ENCODE measurements around the gene AKIRIN2. TPM values are rescaled to one million over a fixed set of nuclear protein-coding genes. Genes with fewer than 3 reads are reported as not detected.

AKIRIN2 gene
- polyA plus RNA-seq, 1 donor (not counting 4 experiments of a cell fraction or from before 2014, with no cell fraction given): 24.6 TPM

- no peak overlapping the region for H3K4me2 ChIP-seq (ENCODE audit: control insufficient read depth, extremely low read depth, insufficient read depth, low read depth, low read length)
- peaks cover 26% of the 10 kb centered on the region for H4K20me1 ChIP-seq (ENCODE audit: control insufficient read depth, extremely low read depth, insufficient read depth, low read length)
- peaks cover 90% of the 10 kb centered on the region for H3K79me2 ChIP-seq (ENCODE audit: control insufficient read depth, insufficient read depth, low read length)
- H3K27ac ChIP-seq (ENCODE audit: control insufficient read depth, insufficient read depth, low read length): no peak overlapping the region
- TF ChIP-seq, protein P1, sequence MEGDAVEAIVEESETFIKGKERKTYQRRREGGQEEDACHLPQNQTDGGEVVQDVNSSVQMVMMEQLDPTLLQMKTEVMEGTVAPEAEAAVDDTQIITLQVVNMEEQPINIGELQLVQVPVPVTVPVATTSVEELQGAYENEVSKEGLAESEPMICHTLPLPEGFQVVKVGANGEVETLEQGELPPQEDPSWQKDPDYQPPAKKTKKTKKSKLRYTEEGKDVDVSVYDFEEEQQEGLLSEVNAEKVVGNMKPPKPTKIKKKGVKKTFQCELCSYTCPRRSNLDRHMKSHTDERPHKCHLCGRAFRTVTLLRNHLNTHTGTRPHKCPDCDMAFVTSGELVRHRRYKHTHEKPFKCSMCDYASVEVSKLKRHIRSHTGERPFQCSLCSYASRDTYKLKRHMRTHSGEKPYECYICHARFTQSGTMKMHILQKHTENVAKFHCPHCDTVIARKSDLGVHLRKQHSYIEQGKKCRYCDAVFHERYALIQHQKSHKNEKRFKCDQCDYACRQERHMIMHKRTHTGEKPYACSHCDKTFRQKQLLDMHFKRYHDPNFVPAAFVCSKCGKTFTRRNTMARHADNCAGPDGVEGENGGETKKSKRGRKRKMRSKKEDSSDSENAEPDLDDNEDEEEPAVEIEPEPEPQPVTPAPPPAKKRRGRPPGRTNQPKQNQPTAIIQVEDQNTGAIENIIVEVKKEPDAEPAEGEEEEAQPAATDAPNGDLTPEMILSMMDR (optimal IDR thresholded peaks at IDR 0.05 in 1 of 3, IDR thresholded peaks at IDR 0.05 in 1 of 3, conservative IDR thresholded peaks at IDR 0.05 in 1 of 3; ENCODE audit: extremely low read depth in 1 of 3, insufficient read depth in 2 of 3, low read length in 3 of 3): no peak
- no peak for TF ChIP-seq EZH2 (IDR thresholded peaks at IDR 0.05; ENCODE audit: low read length)
- no peak overlapping the region for H2AFZ ChIP-seq (ENCODE audit: control insufficient read depth, low read length)
- FAIRE-seq (peak; percentile 5), DNase-seq (ENCODE audit: low read depth, low spot score) (no peak)
- H3K4me1 ChIP-seq (ENCODE audit: control insufficient read depth, extremely low read depth, insufficient read depth, low read length): peaks cover 6% of the 10 kb centered on the region
- peaks cover 0 to 3% of the 10 kb centered on the region in 2 experiments for H3K36me3 ChIP-seq (ENCODE audit: control insufficient read depth in 2 of 2, extremely low read depth in 1 of 2, insufficient read depth in 2 of 2, low read length in 2 of 2)
- no peak overlapping the region for H3K9ac ChIP-seq (ENCODE audit: control insufficient read depth, extremely low read depth, insufficient read depth, low read length)
- H3K9me3 ChIP-seq (ENCODE audit: control insufficient read depth, low read depth, low read length): no peaks in the 10 kb centered on the region
- dilution Hi-C loops (cut with MboI; ENCODE audit: extremely low pct_ligation_motif_present, low sequenced_read_pairs): no loop called here
- no peaks in the 10 kb centered on the region for H3K27me3 ChIP-seq (ENCODE audit: control insufficient read depth, extremely low read depth, insufficient read depth, low read length)
- no peak overlapping the region for H3K4me3 ChIP-seq (ENCODE audit: control insufficient read depth in 2 of 3, extremely low read depth in 1 of 3, insufficient read depth in 2 of 3, low read depth in 1 of 3, low read length in 3 of 3)
- peaks cover 2% of the 10 kb centered on the region for H3K9me1 ChIP-seq (ENCODE audit: control insufficient read depth, extremely low read depth, insufficient read depth, low read length)
Observed at GRCh38 chr6:87684895-87685654, 17.0 kb downstream of the AKIRIN2 start.

DNA sequence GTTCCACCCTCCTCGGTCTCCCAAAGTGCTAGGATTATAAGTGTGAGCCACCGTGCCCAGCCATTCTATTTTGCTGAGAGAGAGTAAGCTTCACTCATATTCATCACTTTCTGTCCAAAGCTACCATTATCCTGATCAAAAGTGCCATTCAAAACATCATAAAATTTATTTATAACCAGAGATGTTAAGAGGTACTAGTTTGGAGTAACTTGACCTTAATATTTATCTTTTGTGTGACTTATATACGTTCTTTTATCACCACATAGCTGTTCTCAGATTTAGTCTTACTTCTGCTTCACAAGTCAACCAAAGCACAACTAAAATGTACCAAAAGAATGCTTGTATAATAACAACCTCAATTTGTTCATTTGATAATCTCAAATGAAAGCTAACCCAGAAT lies 18.1 kb downstream of the AKIRIN2 start:
- H2AFZ ChIP-seq (ENCODE audit: control insufficient read depth, low read length): no peak overlapping the region
- H3K4me2 ChIP-seq (ENCODE audit: control insufficient read depth, extremely low read depth, insufficient read depth, low read depth, low read length): no peak overlapping the region
- H3K36me3 ChIP-seq (ENCODE audit: control insufficient read depth in 2 of 2, extremely low read depth in 1 of 2, insufficient read depth in 2 of 2, low read length in 2 of 2): peaks cover 0 to 3% of the 10 kb centered on the region in 2 experiments
- peaks cover 88% of the 10 kb centered on the region for H3K79me2 ChIP-seq (ENCODE audit: control insufficient read depth, insufficient read depth, low read length)
- DNase-seq (ENCODE audit: low read depth, low spot score) (no peak), FAIRE-seq (no peak)
- TF ChIP-seq EZH2 (IDR thresholded peaks at IDR 0.05; ENCODE audit: low read length): no peak
- TF ChIP-seq, protein P1 (optimal IDR thresholded peaks at IDR 0.05 in 1 of 3, IDR thresholded peaks at IDR 0.05 in 1 of 3, conservative IDR thresholded peaks at IDR 0.05 in 1 of 3; ENCODE audit: extremely low read depth in 1 of 3, insufficient read depth in 2 of 3, low read length in 3 of 3): no peak
- no peaks in the 10 kb centered on the region for H3K27me3 ChIP-seq (ENCODE audit: control insufficient read depth, extremely low read depth, insufficient read depth, low read length)
- H3K9me3 ChIP-seq (ENCODE audit: control insufficient read depth, low read depth, low read length): no peaks in the 10 kb centered on the region
- H3K9me1 ChIP-seq (ENCODE audit: control insufficient read depth, extremely low read depth, insufficient read depth, low read length): peaks cover 2% of the 10 kb centered on the region
- peaks cover 6% of the 10 kb centered on the region for H3K4me1 ChIP-seq (ENCODE audit: control insufficient read depth, extremely low read depth, insufficient read depth, low read length)
- no peak overlapping the region for H3K27ac ChIP-seq (ENCODE audit: control insufficient read depth, insufficient read depth, low read length)
- dilution Hi-C loops (cut with MboI; ENCODE audit: extremely low pct_ligation_motif_present, low sequenced_read_pairs): no loop called here
- H3K4me3 ChIP-seq (ENCODE audit: control insufficient read depth in 2 of 3, extremely low read depth in 1 of 3, insufficient read depth in 2 of 3, low read depth in 1 of 3, low read length in 3 of 3): no peak overlapping the region
- H4K20me1 ChIP-seq (ENCODE audit: control insufficient read depth, extremely low read depth, insufficient read depth, low read length): peaks cover 20% of the 10 kb centered on the region
- H3K9ac ChIP-seq (ENCODE audit: control insufficient read depth, extremely low read depth, insufficient read depth, low read length): no peak overlapping the region

Data from keratinocyte (primary cell).